Measurements from ENCODE around the gene PHRF1.

GRCh38 chr11:597166-597725 is 21.0 kb downstream of the PHRF1 start:
- no peak for TF ChIP-seq CTCF (IDR thresholded peaks at IDR 0.05)
- no peak for TF ChIP-seq POLR2A (IDR thresholded peaks at IDR 0.05)

All from heart left ventricle (tissue), 13 donors.